Right ventricle myocardium inferior (tissue), 1 donor: ENCODE results near the gene CHCHD6. TPM values are rescaled to one million over a fixed set of nuclear protein-coding genes. Genes with fewer than 3 reads are reported as not detected.
A peak's percentile ranks its signal among the peaks of the same experiment; 100 is the strongest.

Experiments
- ATAC-seq: fragments of 200-7000 bp; cut with Tn5 transposase; one replicate; pipeline ENCODE4 v1.9.1; 2020; ENCODE audit warnings: mild to moderate bottlenecking, moderate library complexity
- DNase-seq: peaks from one replicate; pipeline ENCODE4 v3.0.0; 2021; ENCODE audit errors: missing footprints
- intact Hi-C: fragments of 100-400 bp; cut with DNase I; formaldehyde crosslinking; loops from one replicate; pipeline ENCODE4 v1.11.0; 2022
- total RNA-seq: library from RNA; stranded (reverse); fragmentation: NEBNext Ultra II Directional; extraction: Animal tissue kit (Norgen Biotek cat#: 25700); gene quantifications from one replicate; pipeline ENCODE4 v1.2.1, GENCODE V29; 2021
- donor health status: DM: no; HTN: yes; CAD: no; lungs with severe emphysema.

The CHCHD6 gene
- total RNA-seq, 1 donor from 2014 or later: 11.7 TPM

DNA sequence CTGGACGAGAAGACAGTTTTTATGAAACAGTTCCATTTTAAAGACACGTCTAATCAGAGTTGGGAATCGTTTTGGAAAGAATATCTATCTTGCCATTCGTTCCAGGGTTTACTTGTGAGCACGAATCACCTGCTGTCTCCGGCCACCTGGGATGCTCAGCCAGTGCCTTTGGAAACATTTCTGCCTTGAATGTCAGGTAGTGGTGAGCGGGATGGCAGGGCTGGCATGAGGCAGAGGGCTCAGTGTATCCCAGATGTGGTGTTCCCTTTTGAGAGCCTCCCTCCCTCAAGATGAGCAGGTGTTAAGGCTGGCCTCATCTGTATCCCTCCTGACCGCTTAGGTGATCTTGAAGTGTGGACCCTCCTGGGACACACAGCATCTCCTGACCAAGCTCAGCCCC lies 231.0 kb downstream of the CHCHD6 start:
- intact Hi-C loops: no loop called here
- DNase-seq (no peak), ATAC-seq (no peak)

DNA sequence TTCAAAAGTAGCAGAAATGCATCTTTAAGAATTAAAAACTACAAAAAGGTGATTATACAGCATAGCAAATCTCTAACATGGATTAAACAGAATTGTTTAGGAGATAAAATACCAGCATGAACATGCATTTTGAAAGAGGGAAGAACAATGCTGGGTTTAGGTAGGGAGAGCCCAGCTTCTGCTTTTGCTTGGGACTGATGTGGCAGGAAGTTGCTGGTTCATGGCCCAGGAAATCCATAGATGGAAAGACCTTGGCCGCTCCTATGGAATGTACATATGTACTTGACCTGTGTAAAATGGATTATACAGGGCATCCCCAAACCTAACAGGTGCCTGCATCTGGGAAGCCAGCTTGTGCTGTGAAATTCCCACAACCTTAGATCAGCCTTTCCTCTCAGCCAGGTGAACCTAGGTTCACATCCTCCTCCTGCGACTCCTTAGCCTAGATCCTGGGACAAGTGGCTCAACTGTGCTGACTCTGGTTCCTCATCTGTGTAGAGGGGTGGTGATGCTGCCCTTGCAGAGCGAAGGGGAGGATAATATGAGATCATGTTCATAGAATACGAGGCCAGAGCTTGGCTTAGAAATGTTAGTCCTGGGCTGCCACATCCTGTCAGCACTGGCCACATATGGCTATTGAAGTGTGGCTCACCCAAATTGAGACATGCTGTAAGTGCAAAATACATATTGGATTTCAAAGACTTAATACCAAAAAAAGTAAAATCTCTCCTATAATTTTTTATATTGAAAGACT lies 231.9 kb downstream of the CHCHD6 start:
- DNase-seq (no peak), ATAC-seq (no peak)
- intact Hi-C loops: no loop called here

DNA sequence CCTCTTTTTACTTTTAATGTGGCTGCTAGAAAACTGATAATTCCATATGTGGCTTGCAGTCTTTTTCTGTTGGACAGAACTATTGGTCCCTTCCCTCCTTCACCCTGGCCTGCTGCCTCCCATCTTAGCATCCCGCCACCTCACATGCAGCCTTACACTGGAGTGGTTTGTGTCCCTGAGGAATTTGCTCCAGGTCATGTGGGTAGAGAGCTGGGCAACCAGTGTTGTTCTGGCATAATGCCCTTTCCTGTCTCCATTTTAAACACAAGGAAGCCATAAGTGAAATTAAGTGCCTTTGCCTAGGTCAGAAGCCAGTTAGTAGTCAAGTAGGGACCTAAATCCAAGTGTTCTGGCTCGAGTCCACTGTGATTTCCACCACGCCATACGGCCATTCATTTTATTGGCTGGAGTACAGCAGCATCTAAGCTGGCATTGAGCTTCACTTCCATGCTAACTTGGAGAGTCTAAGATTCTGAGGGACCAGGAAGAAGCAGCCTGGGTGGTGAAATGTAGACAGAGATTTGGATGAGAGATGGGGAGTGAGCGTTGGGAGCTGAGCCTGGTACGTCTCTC lies 232.9 kb downstream of the CHCHD6 start:
- no peak for ATAC-seq
- intact Hi-C loops: no loop called here
- no peak for DNase-seq

DNA sequence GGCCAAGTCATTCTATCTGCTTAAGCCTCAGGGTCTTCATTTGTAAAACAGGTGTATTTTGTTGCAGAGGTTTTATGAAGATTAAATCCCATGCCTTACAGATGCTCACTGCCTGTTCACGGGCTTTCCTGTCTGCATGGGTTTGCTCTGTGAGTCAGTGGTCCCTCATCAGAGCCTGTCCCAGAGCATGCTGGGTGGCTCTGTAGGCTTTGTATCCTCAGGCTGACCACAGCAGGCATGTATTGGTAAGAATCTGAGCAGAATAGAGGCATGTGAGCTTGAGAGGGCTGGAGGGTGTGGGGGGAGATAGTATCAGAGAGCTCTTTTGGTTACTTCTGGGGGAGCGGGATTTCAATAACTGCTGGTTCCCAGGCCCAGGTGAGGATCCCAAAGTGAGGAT lies 233.5 kb downstream of the CHCHD6 start:
- intact Hi-C loops: no loop called here

DNA sequence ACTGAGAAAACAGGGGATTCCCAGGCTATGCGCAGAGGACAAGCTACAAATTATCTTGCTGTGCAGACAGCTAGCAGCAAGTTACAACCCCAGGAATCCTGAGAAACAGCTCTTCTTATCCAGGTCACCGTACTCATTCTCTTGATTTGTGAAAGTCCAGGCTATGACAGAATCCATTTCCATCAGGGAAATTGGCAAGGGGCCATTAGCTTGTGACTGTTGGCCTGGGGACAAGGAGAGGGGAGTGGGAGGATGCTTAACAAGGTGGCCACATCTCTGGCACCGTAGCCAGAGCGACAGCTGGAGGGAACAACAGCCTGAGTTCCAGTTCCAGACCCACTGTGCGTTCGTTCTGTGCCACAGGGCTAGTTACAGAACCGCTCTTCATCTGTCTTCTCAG lies 233.9 kb downstream of the CHCHD6 start:
- no peak for DNase-seq
- peak; percentile 58 for ATAC-seq
- intact Hi-C loops: no loop called here

More for the DNA sequence above, 233.5 kb downstream of the CHCHD6 start:
- ATAC-seq: no peak
- DNase-seq: no peak

DNA sequence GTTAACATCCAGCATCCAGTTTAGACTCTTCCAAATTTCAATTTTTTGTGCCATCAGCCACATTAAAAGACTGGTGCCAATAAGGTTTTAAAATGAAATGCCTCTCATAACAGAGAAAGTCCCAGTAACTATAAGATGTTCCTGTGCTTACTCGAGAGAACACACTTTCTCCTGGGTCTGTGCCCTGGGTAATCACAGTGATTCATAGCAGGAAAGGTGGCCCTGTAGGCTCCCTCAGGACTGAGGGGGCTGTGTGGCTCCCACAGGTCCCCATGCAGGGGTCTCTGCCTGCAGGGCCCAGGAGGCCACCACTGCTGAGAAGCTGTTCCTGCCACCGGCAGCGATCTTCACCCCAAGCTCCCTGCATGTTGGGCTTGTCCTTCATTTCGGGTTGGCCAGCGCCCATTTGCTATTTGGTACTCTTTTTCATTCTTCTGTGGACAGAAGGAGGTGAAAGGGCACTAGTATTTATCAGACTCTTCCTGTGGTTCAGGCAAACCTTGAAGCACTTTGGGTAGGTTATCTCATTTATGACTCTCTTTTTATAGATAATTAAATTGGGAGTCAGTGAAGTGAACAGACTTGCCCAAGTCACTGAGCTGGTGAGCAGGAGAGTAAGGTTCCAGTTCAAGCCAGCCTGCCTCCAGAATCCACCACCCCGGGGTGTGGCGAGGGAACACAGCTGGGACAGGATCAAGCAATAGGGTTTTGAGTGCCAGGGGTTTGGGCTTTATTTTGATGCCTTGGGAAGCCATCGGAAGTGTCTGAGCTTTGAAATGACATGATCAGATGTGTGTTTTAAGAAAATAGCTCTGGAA lies 234.7 kb downstream of the CHCHD6 start:
- ATAC-seq (peak; percentile 12), DNase-seq (no peak)
- intact Hi-C loops: no loop called here

DNA sequence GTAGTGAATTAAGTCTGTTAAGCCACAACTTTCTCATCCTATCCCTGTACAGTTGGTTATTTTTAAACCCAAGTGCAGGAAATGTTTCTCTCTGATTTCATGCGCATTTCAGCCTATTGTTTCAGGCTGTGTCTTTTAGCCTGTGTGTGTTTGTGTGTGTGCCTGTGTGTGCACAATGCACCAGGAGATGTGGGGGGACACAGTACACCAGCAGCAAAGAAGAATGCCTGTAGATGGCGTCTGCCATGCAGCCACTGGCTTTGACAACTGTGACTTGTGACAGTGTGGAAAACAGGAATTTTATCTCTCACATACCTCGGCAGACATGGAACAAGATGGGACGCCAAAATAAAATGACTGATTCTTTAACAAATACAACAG lies 235.3 kb downstream of the CHCHD6 start:
- intact Hi-C loops: no loop called here
- ATAC-seq: no peak
- no peak for DNase-seq

DNA sequence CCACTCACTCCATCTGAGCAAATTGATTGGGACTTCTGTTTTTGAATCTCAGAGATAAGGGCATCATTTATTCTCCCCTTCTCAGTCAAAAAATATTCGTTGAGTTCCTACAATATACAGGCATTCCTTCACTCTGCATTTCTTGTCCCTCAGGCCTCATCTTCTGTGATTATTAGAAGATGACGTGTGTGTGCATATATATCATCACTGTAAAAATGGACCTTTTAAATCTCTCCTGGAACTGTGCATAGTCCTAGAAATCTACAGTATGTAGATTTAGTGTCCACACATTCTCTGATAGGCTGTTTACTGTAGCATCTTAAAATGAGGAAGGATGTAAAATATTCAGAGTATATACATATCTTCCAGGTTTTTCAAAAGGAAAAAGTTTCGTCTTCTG lies 235.7 kb downstream of the CHCHD6 start:
- DNase-seq (no peak), ATAC-seq (no peak)
- intact Hi-C loops: no loop called here

DNA sequence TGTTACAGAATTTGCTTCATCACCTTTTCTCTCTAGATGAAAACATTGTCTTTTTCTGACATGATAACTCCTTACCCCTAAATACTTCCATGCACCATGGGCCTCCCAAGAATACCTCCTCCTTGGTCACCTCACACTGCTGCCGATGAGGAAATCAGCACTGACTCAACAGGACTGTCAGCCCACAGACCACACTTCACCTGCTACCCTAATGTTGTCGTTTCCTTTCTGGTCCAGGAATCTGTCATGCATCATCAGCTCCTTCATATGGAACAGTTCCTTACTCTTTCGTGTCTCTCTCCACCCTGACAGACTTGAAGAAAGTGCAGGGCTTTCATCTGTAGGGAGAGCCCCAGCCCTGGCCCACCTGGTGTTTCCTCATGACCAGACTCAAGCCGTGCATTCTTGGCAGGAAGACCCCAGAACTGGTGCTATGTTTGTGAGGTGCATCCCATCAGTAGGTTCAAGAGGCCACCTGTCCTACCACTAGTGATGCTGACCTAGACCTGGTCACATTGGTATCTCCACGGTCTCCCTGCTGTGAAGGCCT lies 237.8 kb downstream of the CHCHD6 start:
- DNase-seq (no peak), ATAC-seq (no peak)
- intact Hi-C loops: no loop called here

DNA sequence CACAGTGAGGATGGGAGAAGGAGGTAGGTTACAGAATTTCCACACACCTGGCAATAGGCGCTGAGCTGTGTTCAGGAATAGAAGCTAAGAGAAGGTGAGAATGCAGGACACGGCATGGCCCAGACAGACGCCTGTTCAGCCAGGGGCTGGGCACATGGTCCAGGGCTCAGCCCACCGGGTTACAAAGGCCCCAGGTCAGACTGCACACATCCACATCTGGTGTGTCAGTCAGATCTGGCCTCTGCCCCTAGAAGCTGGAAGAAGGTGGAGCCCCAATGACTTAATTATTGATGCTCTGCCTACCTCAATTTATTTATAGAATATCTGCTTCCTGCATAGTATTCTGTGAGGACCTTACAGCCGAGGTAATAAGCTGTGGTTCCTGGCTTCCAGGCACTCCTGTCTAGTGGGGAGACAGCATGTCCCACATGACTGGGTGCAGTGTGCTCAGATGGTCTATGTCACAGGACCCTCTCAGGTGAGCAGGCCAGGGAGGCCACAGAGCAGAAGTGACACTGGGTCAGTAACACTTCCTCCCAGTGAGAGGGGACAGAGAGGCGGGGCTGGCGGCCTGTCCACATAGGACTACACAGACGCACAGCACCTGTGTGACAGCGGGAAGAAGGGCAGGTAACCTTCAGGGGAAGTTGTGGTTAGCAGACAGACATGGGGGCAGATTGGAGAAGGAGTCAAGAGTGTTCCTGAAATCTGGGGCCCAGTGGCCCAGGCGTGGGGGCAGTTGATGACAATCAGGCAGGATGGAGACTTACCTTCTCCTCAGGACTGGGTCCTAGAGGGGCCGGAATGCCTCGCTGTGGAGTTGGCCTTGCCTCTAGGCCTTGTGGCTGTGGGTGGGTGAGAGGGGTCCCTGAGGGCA lies 240.3 kb downstream of the CHCHD6 start:
- ATAC-seq: no peak
- intact Hi-C loops: no loop called here
- no peak for DNase-seq

DNA sequence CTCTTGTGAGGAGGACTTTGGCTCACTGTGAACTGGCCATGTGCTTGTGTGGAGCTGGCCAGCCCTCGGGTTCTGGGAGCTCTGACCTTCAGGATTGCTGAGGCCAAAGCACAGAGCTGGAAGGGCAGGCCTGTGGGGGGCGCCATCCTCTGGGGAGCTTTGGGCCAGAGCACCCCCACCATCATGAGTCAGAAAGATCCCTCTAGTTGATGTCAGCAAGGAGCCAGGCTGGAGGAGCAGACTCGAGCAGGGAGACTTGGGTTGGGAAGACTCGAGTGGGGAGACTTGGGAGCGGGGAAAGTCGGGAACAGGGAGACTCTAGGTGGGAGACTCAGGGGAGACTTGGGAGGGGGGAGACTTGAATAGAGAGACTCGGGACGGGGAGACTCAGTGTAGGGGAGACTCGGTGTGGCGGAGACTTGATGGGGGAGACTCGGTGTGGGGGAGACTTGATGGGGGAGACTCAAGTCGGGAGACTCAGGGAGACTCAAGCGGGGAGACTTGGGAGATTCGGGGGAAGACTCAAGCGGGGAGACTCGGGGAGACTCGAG lies 241.2 kb downstream of the CHCHD6 start:
- intact Hi-C loops: no loop called here
- DNase-seq (no peak), ATAC-seq (no peak)

DNA sequence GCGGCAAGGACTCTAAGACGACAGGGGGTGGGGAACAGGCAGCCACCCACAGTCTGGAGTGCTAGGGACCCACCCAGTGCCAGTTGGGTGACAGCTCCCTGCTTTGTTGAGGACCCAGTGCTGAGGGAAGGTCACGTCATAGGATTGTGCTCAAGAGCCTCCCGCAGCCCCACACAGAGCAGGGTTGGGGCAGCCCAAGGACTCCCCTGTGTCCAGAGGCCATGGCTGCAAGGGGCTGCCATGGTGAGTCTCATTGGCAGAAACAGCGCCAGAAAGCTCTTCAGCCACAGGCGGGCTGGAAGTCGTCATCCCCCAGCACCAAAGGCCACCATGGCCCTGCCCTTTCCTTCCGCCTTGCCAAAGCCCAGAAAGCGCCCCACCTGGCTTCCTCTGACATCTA lies 241.9 kb downstream of the CHCHD6 start:
- DNase-seq (no peak), ATAC-seq (no peak)
- intact Hi-C loops: no loop called here

DNA sequence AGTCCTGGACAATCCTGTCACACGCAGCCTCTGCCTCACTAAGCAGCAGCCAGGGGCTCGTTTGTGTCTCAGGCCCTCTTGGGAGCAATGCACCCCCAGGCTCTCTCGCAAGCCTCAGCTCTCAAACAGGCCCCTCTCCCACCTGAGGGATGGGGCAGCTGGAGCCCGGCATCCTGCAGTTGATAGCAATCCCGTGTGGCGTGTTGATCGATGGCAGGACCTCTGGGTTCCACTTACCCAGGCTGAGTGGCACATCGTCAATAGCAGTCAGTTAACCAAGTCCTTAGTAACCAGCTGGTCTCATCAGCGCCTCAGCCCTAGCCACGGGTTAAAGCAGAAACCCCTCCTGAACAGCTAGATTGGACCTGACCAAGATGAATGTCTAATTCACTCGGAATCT lies 242.4 kb downstream of the CHCHD6 start:
- intact Hi-C loops: no loop called here
- no peak for ATAC-seq
- no peak for DNase-seq

DNA sequence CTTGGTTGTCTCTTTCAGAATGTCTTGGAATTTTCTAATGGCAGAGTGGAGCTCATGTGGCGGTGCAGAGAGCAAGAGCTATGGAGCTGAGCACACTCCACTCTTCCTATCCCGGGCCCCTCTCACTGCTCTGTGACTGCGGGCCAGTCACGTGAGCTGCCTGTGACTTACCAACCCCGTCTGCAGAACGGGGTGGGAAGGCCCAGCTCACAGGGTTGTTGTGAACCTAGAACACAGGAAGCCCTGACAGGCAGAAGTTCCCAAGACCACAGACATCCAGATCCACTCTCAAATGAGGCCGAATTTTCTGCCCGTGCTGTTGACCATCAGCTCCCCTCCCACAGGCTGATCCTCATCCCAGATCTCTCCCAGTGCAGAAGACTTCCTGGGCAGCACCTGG lies 243.4 kb downstream of the CHCHD6 start:
- no peak for DNase-seq
- ATAC-seq: no peak
- intact Hi-C loops: no loop called here

DNA sequence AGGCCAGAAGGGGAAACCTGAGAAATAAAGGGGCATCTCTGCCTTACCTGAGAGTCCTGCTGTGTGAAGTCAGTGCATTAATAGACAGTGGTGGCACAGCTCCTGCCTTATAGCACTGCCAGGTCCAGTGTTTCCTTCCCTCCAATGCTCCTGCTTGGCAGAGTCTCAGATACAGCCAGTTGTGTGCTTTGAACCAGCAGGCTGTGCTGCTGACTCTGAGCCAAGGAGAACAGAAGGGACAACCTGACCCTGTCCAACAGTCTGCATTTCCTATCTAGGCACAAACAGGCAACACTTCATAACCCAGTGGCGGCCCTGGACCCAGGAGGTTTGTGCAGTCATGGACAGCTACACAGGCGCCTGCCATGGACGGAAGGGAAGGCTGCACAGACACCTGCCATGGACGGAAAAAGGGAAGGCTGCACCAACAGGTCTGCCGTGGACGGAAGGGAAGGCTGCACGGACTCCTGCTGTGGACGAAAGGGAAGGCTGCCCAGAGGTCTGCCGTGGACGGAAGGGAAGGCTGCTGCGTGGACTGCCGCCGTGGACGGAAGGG lies 245.0 kb downstream of the CHCHD6 start:
- ATAC-seq (peak; percentile 87), DNase-seq (no peak)
- intact Hi-C loops: no loop called here

DNA sequence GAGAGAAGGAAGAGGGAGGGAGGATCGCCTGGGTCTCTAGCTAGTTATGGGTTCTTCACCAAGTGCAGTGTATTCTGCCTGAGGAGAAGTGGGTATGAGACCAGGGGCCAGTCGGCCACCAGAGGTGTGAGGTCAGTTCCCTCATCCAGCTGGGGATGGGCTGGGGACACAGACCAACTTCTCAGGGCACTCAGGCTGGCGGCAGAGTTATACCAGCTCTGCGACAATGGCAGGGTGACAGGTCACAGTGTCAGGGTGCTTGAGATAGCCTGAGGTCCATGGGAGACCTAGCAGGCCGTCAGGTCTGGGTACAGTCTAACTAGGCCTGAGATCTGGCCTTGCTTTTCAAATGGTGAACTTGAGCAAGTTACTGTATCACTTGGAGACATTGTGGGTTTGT lies 247.5 kb downstream of the CHCHD6 start:
- DNase-seq: no peak
- ATAC-seq: no peak
- intact Hi-C loops: no loop called here

DNA sequence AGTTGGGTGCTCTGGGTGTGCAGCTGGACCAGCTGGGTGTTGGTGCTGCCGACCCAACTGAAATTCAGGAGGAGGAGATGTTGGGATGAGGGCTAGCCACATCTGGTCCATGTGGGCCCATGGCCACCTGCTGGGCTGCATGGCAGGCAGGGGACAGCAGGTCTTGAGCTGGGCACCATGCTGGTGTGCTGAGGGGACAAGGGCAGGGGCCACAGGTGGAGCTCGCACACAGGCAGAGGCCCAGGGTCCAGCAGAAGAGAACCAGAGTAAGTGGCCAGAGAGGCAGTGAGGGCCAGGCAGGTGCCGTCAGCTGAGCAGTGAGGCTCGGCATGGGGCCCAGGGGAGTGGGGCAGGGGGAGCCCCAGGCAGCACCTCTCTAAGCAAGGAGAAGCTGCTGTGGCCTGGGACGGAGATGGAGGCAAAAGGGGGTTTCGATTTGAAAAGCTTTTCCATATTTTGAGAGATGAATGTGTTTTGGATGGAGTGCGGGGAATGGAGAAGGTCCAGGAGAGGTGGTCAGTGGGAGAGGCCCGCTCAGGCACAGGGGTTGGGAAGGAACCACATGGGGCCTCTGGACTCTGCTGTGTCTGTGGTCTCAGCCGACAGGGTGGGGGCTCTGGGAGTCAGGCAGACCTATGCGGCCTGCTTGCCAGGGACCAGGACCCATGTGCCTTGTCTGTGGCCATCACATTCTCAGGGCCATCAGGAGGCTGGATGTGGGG lies 248.4 kb downstream of the CHCHD6 start:
- ATAC-seq: no peak
- intact Hi-C loops: no loop called here
- DNase-seq: no peak
